Airway epithelial cell (primary cell): ENCODE results near the gene GPR179. TPM values are rescaled to one million over a fixed set of nuclear protein-coding genes. Genes with fewer than 3 reads are reported as not detected.

ENCODE experiments used
- total RNA-seq: library from RNA; depleted of rRNA; stranded (reverse); fragments of >200 nt; gene quantifications from 2 replicates; pipeline ENCODE4 v1.2.3, GENCODE V29; 2015

The GPR179 gene, protein sequence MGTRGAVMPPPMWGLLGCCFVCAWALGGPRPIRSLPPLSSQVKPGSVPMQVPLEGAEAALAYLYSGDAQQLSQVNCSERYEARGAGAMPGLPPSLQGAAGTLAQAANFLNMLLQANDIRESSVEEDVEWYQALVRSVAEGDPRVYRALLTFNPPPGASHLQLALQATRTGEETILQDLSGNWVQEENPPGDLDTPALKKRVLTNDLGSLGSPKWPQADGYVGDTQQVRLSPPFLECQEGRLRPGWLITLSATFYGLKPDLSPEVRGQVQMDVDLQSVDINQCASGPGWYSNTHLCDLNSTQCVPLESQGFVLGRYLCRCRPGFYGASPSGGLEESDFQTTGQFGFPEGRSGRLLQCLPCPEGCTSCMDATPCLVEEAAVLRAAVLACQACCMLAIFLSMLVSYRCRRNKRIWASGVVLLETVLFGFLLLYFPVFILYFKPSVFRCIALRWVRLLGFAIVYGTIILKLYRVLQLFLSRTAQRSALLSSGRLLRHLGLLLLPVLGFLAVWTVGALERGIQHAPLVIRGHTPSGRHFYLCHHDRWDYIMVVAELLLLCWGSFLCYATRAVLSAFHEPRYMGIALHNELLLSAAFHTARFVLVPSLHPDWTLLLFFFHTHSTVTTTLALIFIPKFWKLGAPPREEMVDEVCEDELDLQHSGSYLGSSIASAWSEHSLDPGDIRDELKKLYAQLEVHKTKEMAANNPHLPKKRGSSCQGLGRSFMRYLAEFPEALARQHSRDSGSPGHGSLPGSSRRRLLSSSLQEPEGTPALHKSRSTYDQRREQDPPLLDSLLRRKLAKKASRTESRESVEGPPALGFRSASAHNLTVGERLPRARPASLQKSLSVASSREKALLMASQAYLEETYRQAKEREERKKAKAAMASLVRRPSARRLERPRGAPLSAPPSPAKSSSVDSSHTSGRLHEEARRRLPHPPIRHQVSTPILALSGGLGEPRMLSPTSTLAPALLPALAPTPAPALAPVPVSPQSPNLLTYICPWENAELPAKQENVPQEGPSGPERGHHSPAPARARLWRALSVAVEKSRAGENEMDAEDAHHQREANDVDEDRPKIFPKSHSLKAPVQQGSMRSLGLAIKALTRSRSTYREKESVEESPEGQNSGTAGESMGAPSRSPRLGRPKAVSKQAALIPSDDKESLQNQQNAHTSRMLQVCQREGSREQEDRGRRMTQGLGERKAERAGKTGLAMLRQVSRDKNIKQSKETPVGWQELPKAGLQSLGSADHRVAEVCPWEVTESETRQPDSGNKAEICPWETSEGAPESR (N-terminal part only)
- total RNA-seq, result not detected in 2 replicates

DNA sequence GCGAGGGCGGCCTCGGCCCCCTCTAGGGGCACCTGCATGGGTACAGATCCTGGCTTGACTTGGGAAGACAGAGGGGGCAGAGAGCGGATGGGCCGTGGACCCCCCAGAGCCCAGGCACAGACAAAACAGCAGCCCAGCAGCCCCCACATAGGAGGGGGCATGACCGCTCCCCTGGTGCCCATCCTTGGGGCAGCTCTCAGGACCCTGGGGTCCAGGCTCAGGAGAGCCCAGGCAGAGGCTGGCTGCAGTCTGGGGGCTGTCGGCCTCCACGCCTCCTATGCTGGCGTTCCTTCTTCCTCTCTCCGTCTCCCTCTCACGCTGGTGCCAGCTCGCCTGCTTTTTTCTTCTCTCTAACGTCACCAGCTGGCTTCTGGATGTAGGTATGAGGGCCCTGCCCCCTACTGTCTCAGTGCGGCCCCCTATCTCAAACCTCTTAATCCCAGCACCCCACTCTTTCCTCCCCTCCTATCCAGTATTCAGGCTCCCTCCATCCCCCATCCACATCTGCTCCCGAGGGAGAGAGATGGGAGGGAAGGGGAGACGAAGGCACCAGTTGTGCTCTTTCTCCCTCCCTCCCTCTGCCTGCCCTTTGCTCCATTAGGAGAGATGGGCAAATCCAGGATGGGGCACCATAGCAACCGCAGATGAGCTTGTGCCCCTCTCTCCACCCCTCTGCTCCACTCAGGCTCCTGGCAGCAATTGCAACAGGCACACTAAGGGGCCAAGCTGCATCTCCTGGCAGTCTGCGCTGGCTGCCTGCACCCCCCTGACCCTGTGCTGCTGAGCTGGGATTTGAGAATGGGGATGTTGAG lies at the start of gene GPR179:
GPR179 (minus strand) TSS at position 349 of the 812 bp plus-strand sequence; CDS start at position 182, 167 bp downstream.

GRCh38 chr17:38351412-38352222 lies 7.9 kb upstream of the GPR179 start, which contains the start of gene SOCS7:
TSS of gene SOCS7 (plus strand) at chr17:38351844. CDS start at chr17:38352053, 209 bp downstream.

DNA sequence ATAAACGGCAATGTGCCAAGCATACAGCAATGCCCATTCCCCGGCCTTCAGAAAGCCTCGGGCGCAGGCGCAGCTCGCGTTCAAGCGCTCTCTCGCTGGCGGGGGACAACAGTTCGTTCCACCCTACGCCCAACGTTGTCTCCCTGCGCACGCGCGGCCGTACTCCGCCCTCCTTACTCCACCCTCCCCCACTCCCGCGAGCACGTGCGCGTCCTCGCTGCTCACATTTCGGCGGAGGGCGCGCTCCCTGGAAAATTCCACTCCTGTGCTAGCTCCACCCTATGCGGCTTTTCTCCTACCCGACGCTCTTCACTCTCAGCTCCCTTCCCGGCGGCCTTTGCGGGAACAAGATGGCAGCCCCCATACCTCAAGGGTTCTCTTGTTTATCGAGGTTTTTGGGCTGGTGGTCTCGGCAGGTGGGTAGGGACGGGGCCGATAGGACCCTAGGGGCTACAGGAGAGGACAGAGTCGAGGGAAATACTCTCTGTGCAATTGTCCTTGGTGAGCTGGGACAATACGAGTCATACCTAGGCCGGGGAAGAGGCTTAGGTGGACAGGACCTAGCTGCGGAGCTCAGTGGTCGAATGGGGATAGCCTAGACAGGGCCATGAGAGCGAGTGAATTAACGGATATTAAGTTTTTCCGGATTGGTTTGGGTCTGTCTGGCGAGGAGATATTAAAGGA lies 46.8 kb downstream of the GPR179 start, which contains the start of gene MRPL45:
MRPL45 (plus strand) TSS at position 335 of the 684 bp plus-strand sequence; CDS start at position 351, 16 bp downstream.

Other genes with a start within 250 kb of the GPR179 start
- gene TBC1D3E, start 216.0 kb downstream of the GPR179 start, total RNA-seq, result not detected in 2 replicates
- not detected in 2 replicates for gene TBC1D3, start 151.4 kb downstream of the GPR179 start, total RNA-seq
- gene MRPL45, start 46.8 kb downstream of the GPR179 start, total RNA-seq, result 32.8 and 34.3 TPM in 2 replicates
- gene SOCS7, start 7.9 kb upstream of the GPR179 start, total RNA-seq, result 7.7 and 9.5 TPM in 2 replicates
- 36.4 and 67.6 TPM in 2 replicates for gene ARHGAP23, start 84.5 kb upstream of the GPR179 start, total RNA-seq